ENCODE measurements around the gene HEATR5B. TPM values are rescaled to one million over a fixed set of nuclear protein-coding genes. Genes with fewer than 3 reads are reported as not detected.

Gene HEATR5B
- total RNA-seq, result 10 to 100 TPM; 16.3 to 22.8 (median 18.8) TPM
- 1 to 10 TPM; 6.7 to 8.0 TPM for polyA plus RNA-seq
- long read RNA-seq, donor 1, partial matches to known transcripts, result 16 of 25 reads
- long read RNA-seq, donor 1, other reads (novel, unspliced or antisense), result 9 of 25 reads
- long read RNA-seq, donor 2, full-length matches to known transcripts, result 2 of 64 reads
- long read RNA-seq, donor 2, partial matches to known transcripts, result 26 of 64 reads
- long read RNA-seq, donor 2, other reads (novel, unspliced or antisense), result 36 of 64 reads
- long read RNA-seq, donor 3, full-length matches to known transcripts, result 4 of 39 reads
- long read RNA-seq, donor 3, partial matches to known transcripts, result 23 of 39 reads
- long read RNA-seq, donor 3, other reads (novel, unspliced or antisense), result 12 of 39 reads

GRCh38 chr2:37083873-37084794 lies at the start of gene HEATR5B, which contains the start of gene GPATCH11:
HEATR5B (minus strand) TSS chr2:37084372; CDS start chr2:37083414, 958 bp downstream.
GPATCH11 (plus strand) TSS chr2:37084518; CDS start chr2:37088382, 3,864 bp downstream.
- DNase-seq, result peak; percentile 95 to 96 (median 95)
- Histone ChIP-seq H3K9me3 (no peaks in the 10 kb centered on the region), H3K36me3 (peaks cover 0 to 44% (median 26%) of the 10 kb centered on the region in 9 donors), H3K4me3 (peak within 1 kb of the TSS; percentile 69 to 96 (median 84)), H3K27me3 (no peaks in the 10 kb centered on the region), H3K4me1 (peaks cover 3 to 52% (median 41%) of the 10 kb centered on the region in 12 donors), H3K27ac (peak within 1 kb of the TSS; percentile 58 to 91 (median 86))
- peak; percentile 98 to 100 (median 98) for ATAC-seq
- TF ChIP-seq CTCF (IDR thresholded peaks at IDR 0.05) (peak in 1 of 12 donors; percentile 8), POLR2A (IDR thresholded peaks at IDR 0.05) (peak in 1 of 2 donors; percentile 75)
- intact Hi-C loops (cut with DNase I), result no loop called here
- WGBS, 4 donors, result 0 to 1% (median 0%) methylated on average over 39 to 74 of the region's 74 CpGs

GRCh38 chr2:37132914-37133313 lies 48.7 kb upstream of the HEATR5B start:
- 96 to 98% (median 97%) methylated on average over 6 of the region's 6 CpGs for WGBS, 4 donors
- intact Hi-C loops (cut with DNase I), result no loop called here
- H3K27ac ChIP-seq, result no peak overlapping the region
- H3K36me3 ChIP-seq, result peaks cover 0 to 100% (median 97%) of the 10 kb centered on the region in 9 donors
- DNase-seq (no peak), ATAC-seq (no peak)
- H3K9me3 ChIP-seq, result no peaks in the 10 kb centered on the region
- no peaks in the 10 kb centered on the region for H3K27me3 ChIP-seq
- no peak overlapping the region for H3K4me3 ChIP-seq
- TF ChIP-seq CTCF (IDR thresholded peaks at IDR 0.05), result no peak
- TF ChIP-seq POLR2A (IDR thresholded peaks at IDR 0.05), result no peak
- no peaks in the 10 kb centered on the region for H3K4me1 ChIP-seq

- intact Hi-C loops (cut with DNase I), result loop anchor here in 1 of 10 donors (2.0 kb wide), 1 partner anchor 53 kb away; no protein-coding TSS in a partner anchor
- Histone ChIP-seq H3K4me1 (no peaks in the 10 kb centered on the region), H3K9me3 (no peaks in the 10 kb centered on the region), H3K36me3 (peaks cover 0 to 98% (median 82%) of the 10 kb centered on the region in 9 donors), H3K27me3 (no peaks in the 10 kb centered on the region), H3K4me3 (no peak overlapping the region), H3K27ac (no peak overlapping the region)
- WGBS, 4 donors, result 90 to 100% (median 95%) methylated on average over 2 of the region's 2 CpGs
- no peak for ATAC-seq
- TF ChIP-seq POLR2A (IDR thresholded peaks at IDR 0.05) (no peak), CTCF (IDR thresholded peaks at IDR 0.05) (no peak)
- DNase-seq, result no peak
Observed at GRCh38 chr2:37125416-37125815, 41.2 kb upstream of the HEATR5B start.
